ENCODE data around the gene NRG3.

GRCh38 chr10:82409671-82410070 is 534.7 kb downstream of the NRG3 start:
- TF ChIP-seq CTCF (IDR thresholded peaks at IDR 0.05) = no peak
- TF ChIP-seq POLR2A (IDR thresholded peaks at IDR 0.05) = no peak
- no peak for TF ChIP-seq POLR2AphosphoS5 (IDR thresholded peaks at IDR 0.05)

All from gastroesophageal sphincter (tissue), 3 donors.